Measurements from ENCODE around the gene GALNT13.

GALNT13 gene

DNA sequence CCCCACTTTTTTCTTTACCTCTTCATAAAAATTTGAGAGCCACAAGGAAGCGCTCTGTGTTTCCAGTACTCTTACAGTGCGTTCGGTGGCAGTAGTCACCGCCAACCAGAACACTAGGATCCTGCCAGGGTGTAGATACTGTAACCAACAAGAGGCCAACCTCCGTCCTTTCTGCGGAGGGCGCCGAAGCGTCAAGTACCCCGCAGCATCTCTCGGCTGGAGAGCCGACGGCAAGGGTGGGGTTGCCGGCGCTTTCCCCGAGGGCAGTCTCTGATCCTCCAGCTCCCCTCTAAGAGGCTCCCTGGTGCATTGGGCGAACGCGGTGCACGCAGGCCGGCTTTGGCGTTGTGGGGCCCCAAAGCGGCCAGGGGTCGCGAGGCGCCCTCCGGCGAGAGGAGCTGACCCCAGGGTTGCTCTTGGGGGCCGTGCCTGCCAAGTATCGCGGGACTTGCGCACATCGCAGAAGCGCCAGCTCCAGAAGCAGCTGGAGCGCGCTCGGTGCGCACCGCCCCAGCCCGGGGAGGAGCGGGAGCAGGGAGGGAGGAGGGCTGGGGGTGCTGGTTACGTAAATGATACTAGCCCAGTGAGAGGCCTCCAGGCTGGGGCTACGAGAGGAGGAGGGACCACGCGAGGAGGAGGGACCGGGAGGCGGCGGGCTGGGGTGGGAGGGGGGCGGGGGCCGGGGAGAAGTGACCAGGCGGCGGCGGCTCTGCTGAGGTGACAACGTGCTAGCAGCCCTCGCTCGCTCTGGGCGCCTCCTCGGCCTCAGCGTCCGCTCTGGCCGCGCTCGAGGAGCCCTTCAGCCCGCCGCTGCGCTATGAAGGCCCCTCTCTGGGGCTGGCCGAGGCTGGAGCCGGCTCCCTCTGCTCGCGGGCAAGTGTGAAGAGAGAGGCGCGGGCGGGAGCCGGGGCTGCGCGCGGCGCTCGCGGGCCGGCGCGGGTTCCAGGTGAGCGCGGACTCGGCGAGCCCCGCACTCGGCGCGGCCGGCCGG, at the start of gene GALNT13:
GALNT13 (plus strand) TSS at position 692 of the 991 bp plus-strand sequence.
- no peak within 1 kb of the TSS for H3K27ac ChIP-seq
- DNase-seq (ENCODE audit: low read depth, low spot score): no peak

GRCh38 chr2:153823880-153824279, 47.8 kb upstream of the GALNT13 start:
- no peak overlapping the region for H3K27ac ChIP-seq
- DNase-seq (ENCODE audit: low read depth, low spot score): no peak

GRCh38 chr2:153828335-153828734, 43.4 kb upstream of the GALNT13 start:
- no peak overlapping the region for H3K27ac ChIP-seq
- no peak for DNase-seq (ENCODE audit: low read depth, low spot score)

GRCh38 chr2:153834662-153835061, 37.1 kb upstream of the GALNT13 start:
- no peak for DNase-seq (ENCODE audit: low read depth, low spot score)

GRCh38 chr2:153858250-153858649, 13.5 kb upstream of the GALNT13 start:
- DNase-seq (ENCODE audit: low read depth, low spot score): no peak
- no peak overlapping the region for H3K27ac ChIP-seq

More at GRCh38 chr2:153834662-153835061, 37.1 kb upstream of the GALNT13 start:
- no peak overlapping the region for H3K27ac ChIP-seq

GRCh38 chr2:153864022-153864421, 7.7 kb upstream of the GALNT13 start:
- DNase-seq (ENCODE audit: low read depth, low spot score): no peak
- H3K27ac ChIP-seq: no peak overlapping the region

DNA sequence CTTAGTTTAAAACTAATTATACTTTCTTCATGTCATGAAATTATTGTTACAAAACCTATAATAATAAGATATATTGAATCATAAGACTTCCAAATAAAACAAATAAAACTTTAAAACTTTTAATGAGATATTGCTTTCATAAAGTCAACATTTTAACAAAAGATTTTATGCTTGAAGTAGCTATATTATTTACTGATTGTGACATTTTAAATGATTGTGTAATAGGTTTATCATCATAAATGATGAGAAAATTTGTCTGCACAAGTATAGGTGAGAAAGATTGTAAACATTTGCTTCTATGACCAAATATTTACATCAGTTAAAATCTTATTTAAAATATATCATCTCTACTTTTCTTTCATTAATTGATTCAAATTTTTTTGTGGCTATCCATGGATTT, 5.1 kb upstream of the GALNT13 start:
- no peak overlapping the region for H3K27ac ChIP-seq
- DNase-seq (ENCODE audit: low read depth, low spot score): no peak

GRCh38 chr2:153870308-153870707, 1.4 kb upstream of the GALNT13 start:
- H3K27ac ChIP-seq: no peak overlapping the region
- DNase-seq (ENCODE audit: low read depth, low spot score): no peak

- H3K27ac ChIP-seq: no peak overlapping the region
- DNase-seq (ENCODE audit: low read depth, low spot score): no peak
Measured at GRCh38 chr2:153872311-153873051, 759 bp downstream of the GALNT13 start.

DNA sequence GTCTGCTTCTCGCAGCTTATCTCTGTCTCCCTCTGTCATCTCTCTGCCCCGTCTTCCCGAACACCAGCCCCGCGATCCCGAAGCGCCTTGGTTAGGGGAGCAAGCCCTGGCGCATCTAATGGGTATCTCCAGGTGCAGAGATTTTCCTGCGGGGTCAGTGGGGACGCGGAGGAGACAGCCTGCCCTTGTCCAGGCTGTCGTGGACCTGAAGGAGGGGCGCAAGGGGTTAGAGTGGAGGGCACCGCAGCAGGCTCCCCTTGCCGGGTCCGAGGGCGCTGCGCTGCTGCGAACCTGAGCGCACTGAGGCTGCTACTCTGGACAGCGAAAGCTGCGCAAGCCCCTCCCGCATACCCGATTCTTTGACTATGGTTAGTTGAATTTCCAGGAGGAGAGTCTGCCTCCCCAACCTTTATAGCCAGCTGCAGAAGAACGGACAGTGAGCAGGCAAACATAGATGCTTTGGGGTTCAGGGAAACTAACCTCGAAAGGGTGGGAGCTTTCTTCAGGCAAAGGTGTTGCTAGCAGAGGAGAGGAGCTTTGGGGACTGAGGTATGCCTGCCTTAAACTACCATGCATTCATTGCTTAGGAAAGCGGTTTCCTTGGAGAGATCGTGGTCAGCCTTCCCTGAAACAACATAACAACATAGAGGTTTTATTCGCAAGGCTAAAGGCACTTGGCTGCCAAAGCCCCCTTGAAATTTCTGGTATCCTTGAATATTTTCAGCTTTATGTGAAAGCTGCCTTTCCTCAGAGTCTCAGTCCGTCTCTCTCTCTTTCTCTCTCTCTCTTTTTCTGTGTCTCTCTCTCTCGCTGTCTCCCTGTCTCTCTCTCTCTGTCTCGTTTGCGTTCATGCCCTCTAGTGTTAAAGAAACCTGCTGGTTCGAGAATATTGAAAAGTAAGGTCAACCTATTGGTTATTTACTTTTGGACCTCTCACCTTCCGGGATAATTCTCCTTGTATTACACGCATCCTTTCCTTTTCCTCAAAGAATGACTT, 1.6 kb downstream of the GALNT13 start:
- H3K27ac ChIP-seq: no peak overlapping the region
- DNase-seq (ENCODE audit: low read depth, low spot score): no peak

GRCh38 chr2:153875801-153876466, 4.2 kb downstream of the GALNT13 start:
- no peak for DNase-seq (ENCODE audit: low read depth, low spot score)

DNA sequence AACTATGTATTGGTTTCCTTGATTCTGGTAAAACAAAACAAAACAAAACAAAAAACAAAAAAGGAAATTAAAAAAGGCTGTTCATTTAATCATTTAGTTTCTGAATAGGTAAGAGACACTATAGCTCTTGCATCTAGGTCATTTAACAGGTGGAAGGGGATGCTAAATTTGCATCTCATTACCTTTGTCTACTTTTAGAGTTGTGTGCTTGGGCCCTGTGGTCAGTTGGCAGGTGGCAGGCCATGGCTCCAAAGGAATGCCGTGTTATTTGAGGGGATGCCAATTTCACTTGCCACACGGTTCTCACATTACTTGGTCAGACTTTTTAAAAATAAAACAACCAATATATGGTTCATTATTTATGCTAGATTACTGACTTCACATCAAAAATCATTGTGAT, 9.2 kb downstream of the GALNT13 start:
- DNase-seq (ENCODE audit: low read depth, low spot score): no peak
- no peak overlapping the region for H3K27ac ChIP-seq

More at GRCh38 chr2:153875801-153876466, 4.2 kb downstream of the GALNT13 start:
- H3K27ac ChIP-seq: no peak overlapping the region

DNA sequence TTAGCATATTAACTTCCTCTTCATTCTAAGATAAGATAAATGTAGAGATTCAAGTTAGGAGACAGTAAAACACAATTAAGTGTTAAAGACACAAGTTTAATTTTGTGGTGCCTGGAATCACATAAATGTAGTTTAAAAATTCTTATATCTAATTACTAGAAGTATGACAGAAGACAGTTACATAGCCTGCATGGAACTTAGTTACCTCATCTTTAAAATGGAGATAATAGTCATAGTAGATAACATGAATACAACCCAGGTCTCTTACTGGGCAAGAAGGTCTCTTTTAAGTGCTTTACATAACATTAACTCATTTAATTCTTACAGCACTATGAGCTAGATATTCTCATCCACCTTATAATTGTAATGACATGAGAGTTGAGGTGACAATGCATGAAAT, 15.1 kb downstream of the GALNT13 start:
- H3K27ac ChIP-seq: no peak overlapping the region
- no peak for DNase-seq (ENCODE audit: low read depth, low spot score)

GRCh38 chr2:153890576-153890975, 18.9 kb downstream of the GALNT13 start:
- no peak overlapping the region for H3K27ac ChIP-seq
- DNase-seq (ENCODE audit: low read depth, low spot score): no peak

DNA sequence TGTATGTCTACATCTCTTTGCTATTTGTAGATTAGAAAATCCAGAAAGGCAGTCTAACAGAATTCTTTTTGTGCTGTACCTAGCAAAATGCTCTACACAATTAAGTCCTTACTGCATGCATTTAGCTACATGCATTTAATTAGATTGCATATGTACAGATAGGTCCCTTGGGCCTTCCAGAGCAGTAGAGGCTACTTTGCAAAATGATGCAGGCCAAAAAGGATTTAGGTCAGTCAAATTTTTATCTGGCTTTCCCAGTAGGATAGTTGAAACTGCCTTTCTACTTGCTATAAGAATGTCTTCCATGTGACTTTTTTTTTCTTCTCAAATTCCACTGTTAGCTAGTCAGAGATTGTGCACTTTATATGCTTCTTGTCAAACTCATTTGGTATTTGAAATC, 19.3 kb downstream of the GALNT13 start:
- DNase-seq (ENCODE audit: low read depth, low spot score): no peak
- no peak overlapping the region for H3K27ac ChIP-seq

DNA sequence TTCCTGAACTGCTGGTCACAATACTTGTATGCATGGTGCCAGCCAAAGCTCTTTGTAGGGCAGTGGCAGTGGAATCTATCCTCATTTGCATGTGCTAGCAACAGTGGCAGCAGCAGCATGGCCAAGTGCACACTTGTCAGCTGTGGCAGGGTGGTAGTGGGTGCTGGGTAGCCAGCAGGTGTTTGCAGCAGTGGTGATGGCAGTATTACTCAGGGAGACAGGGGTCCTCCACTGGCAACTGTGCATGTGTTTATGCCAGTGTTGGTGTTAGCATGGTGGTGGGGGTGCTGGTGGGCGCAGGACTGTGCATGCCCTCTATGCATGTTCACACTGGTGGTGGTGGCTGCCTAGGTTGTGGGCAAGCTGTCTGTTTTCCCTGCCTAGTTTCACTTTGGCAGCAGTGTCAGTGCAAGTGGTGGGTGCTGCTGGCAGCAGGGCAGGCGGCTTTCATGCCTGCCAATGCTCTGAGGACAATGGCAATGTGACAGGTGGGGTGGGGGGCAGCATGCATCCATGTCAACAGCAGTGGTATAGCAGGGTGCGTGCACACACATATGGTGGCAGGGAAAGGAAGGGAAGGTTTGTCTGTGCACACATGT, 41.2 kb downstream of the GALNT13 start:
- H3K27ac ChIP-seq: no peak overlapping the region

GRCh38 chr2:153917570-153917969, 45.8 kb downstream of the GALNT13 start:
- DNase-seq (ENCODE audit: low read depth, low spot score): no peak
- H3K27ac ChIP-seq: no peak overlapping the region

More for the DNA sequence above, 41.2 kb downstream of the GALNT13 start:
- no peak for DNase-seq (ENCODE audit: low read depth, low spot score)

- H3K27ac ChIP-seq: no peak overlapping the region
- DNase-seq (ENCODE audit: low read depth, low spot score): no peak
Measured at GRCh38 chr2:153935511-153935910, 63.8 kb downstream of the GALNT13 start.
